GM13977 (cell line): Measurements from ENCODE around the gene IL17A.
A peak's percentile ranks its signal among the peaks of the same experiment; 100 is the strongest.

Experiments used
- DNase-seq: peaks from one replicate; pipeline ENCODE4 v3.0.0; 2012; ENCODE audit warnings: low spot score
- CTCF ChIP-seq: IDR thresholded peaks from 2 replicates; pipeline ENCODE4 v1.5.1; 2012; ENCODE audit warnings: mild to moderate bottlenecking, control low read depth; ENCODE audit not compliant: insufficient read depth; ENCODE audit errors: extremely low read depth, missing control alignments
- in situ Hi-C: fragments of 300-500 bp; cut with MboI; formaldehyde crosslinking; loops from one replicate; pipeline ENCODE4 v1.12.0; 2022; ENCODE audit warnings: low sequenced_read_pairs, low pct_unique_long_range_greater_than_20kb, mixed read lengths, inconsistent platforms; ENCODE audit not compliant: unreplicated experiment

The IL17A gene

GRCh38 chr6:52152711-52153160 is 33.4 kb upstream of the IL17A start:
- no peak for TF ChIP-seq CTCF
- no peak for DNase-seq
- in situ Hi-C loops = no loop called here

GRCh38 chr6:52154381-52154780 is 31.8 kb upstream of the IL17A start:
- in situ Hi-C loops = no loop called here
- TF ChIP-seq CTCF = no peak
- DNase-seq = no peak

- DNase-seq = peak; percentile 27
- in situ Hi-C loops = no loop called here
- no peak for TF ChIP-seq CTCF
These were observed 30.2 kb upstream of the IL17A start for GRCh38 chr6:52155791-52156576.

GRCh38 chr6:52157301-52157941 is 28.8 kb upstream of the IL17A start:
- no peak for TF ChIP-seq CTCF
- in situ Hi-C loops = no loop called here
- DNase-seq = peak; percentile 28

GRCh38 chr6:52160472-52161104 is 25.6 kb upstream of the IL17A start:
- in situ Hi-C loops = loop anchor here (5.0 to 10.0 kb wide), 3 partner anchors 72 to 234 kb away; no protein-coding TSS in a partner anchor
- no peak for DNase-seq

More at GRCh38 chr6:52160472-52161104, 25.6 kb upstream of the IL17A start:
- no peak for TF ChIP-seq CTCF
